HepG2 (cell line): Measurements from ENCODE around the gene FBXO28. TPM values are rescaled to one million over a fixed set of nuclear protein-coding genes. Genes with fewer than 3 reads are reported as not detected.
A peak's percentile ranks its signal among the peaks of the same experiment; 100 is the strongest.

Experiments used
- ATAC-seq: fragments of 200-7000 bp; cut with Tn5 transposase; 3 replicates; pipeline ENCODE4 v1.9.1; 2020; ENCODE audit warnings: mild to moderate bottlenecking, moderate library complexity
- BruUV-seq: library from RNA; stranded (reverse); fragments of 400-500 nt; replicated peaks from 2 replicates; lab custom pipeline; 2021; lab: Mats Ljungman, UMichigan
- CTCF ChIA-PET: fragments of 300-600 bp; formaldehyde crosslinking; extraction: SDS; loops from one replicate; lab custom pipeline; 2021; ENCODE audit warnings: low total read pairs, inconsistent platforms, low intra/inter-chr PET ratio; lab: Yijun Ruan, JAX
- POLR2A ChIA-PET: fragments of 350-600 bp; sonication (Branson Sonifier 250); formaldehyde crosslinking; loops from one replicate; lab custom pipeline; 2020; ENCODE audit warnings: antibody characterized with exemption, inconsistent platforms; lab: Yijun Ruan, JAX
- DNase-seq: peaks from one replicate; pipeline ENCODE4 v3.0.0-alpha.2; 2015; ENCODE audit warnings: low spot score
- FAIRE-seq: peaks from 3 replicates; lab custom pipeline; 2011; peaks lifted over from hg19 to GRCh38; lab: Jason Lieb, UNC
- H2AFZ ChIP-seq: one replicate; pipeline ENCODE4 v1.6.1; 2011; ENCODE audit warnings: low read length, inconsistent platforms
- H3K27ac ChIP-seq: fragments of 300-600 bp; 3 replicates; pipeline ENCODE4 v1.8.0; 2011; ENCODE audit warnings: mixed run types, mild to moderate bottlenecking, mixed read lengths, low read length, inconsistent platforms; ENCODE audit not compliant: insufficient read depth; ENCODE audit errors: extremely low read length
- H3K27me3 ChIP-seq, 2 experiments: fragments of 200-600 bp in 1 of 2; 2 replicates in 1 of 2; 3 replicates in 1 of 2; pipeline versions ENCODE4 v1.6.0 to v1.8.0; 2011; ENCODE audit warnings: low read length in 2 of 2, mild to moderate bottlenecking in 2 of 2, moderate library complexity in 2 of 2, inconsistent platforms in 1 of 2; ENCODE audit not compliant: insufficient read depth in 2 of 2, control insufficient read depth in 1 of 2
- H3K36me3 ChIP-seq, 2 experiments: fragments of 200-600 bp in 1 of 2; replicated peaks in 1 of 2; 2 replicates in 1 of 2; 3 replicates in 1 of 2; pipeline versions ENCODE4 v1.5.1 to v1.8.0; 2011; ENCODE audit warnings: low read length in 2 of 2, inconsistent platforms in 1 of 2; ENCODE audit not compliant: insufficient read depth in 2 of 2, control insufficient read depth in 1 of 2
- H3K4me1 ChIP-seq: 2 replicates; pipeline ENCODE4 v1.5.1; 2012; ENCODE audit warnings: low read length, inconsistent platforms; ENCODE audit not compliant: insufficient read depth
- H3K4me2 ChIP-seq: 2 replicates; pipeline ENCODE4 v1.6.0; 2011; ENCODE audit warnings: low read depth, low read length, inconsistent platforms
- H3K4me3 ChIP-seq, 3 experiments: fragments of 200-600 bp in 1 of 3; sonication (generic), shearing (Covaris generic) in 1 of 3; replicated peaks in 1 of 3; 2 replicates each; pipeline ENCODE4 v1.5.1; 2011 to 2016; ENCODE audit warnings: low read length in 3 of 3, inconsistent platforms in 2 of 3, low read depth in 2 of 3, mild to moderate bottlenecking in 2 of 3, control low read depth in 1 of 3, mixed read lengths in 1 of 3; ENCODE audit not compliant: insufficient read depth in 1 of 3
- H3K79me2 ChIP-seq: one replicate; pipeline ENCODE4 v1.6.1; 2011; ENCODE audit warnings: low read length, inconsistent platforms; ENCODE audit not compliant: insufficient read depth
- H3K9ac ChIP-seq: 2 replicates; pipeline ENCODE4 v1.6.0; 2011; ENCODE audit warnings: mild to moderate bottlenecking, low read depth, low read length, inconsistent platforms; ENCODE audit not compliant: insufficient read depth
- H3K9me3 ChIP-seq: 2 replicates; pipeline ENCODE4 v1.5.1; 2012; ENCODE audit warnings: mild to moderate bottlenecking, low read length
- H4K20me1 ChIP-seq: 2 replicates; pipeline ENCODE4 v1.6.0; 2011; ENCODE audit warnings: inconsistent platforms, mild to moderate bottlenecking, low read length, moderate library complexity; ENCODE audit not compliant: insufficient read depth
- E2F2 ChIP-seq: sonication (generic); formaldehyde crosslinking; IDR thresholded peaks from 2 replicates; pipeline ENCODE4 v1.4.0; 2020; ENCODE audit warnings: missing genetic modification reagents, borderline replicate concordance
- FOXM1 ChIP-seq: sonication (generic); formaldehyde crosslinking; IDR thresholded peaks from 2 replicates; pipeline ENCODE4 v1.5.0; 2020; ENCODE audit warnings: missing genetic modification reagents
- KDM2A ChIP-seq: sonication (generic); formaldehyde crosslinking; IDR thresholded peaks from 2 replicates; pipeline ENCODE4 v1.4.0; 2020; ENCODE audit warnings: low read depth, missing genetic modification reagents, borderline replicate concordance
- MLLT10 ChIP-seq: sonication (generic); formaldehyde crosslinking; IDR thresholded peaks from 2 replicates; pipeline ENCODE4 v1.4.0; 2020; ENCODE audit warnings: missing genetic modification reagents
- PATZ1 ChIP-seq: sonication (generic); formaldehyde crosslinking; IDR thresholded peaks from 2 replicates; pipeline ENCODE4 v1.4.0; 2020; ENCODE audit warnings: missing genetic modification reagents
- PAXIP1 ChIP-seq: sonication (generic); formaldehyde crosslinking; conservative IDR thresholded peaks from 2 replicates; pipeline ENCODE4 v1.4.0; 2020; ENCODE audit warnings: mild to moderate bottlenecking, missing genetic modification reagents, moderate library complexity
- SMAD3 ChIP-seq: sonication (generic); formaldehyde crosslinking; IDR thresholded peaks from 2 replicates; pipeline ENCODE4 v1.4.0; 2020; ENCODE audit warnings: missing genetic modification reagents
- TEAD3 ChIP-seq: optimal IDR thresholded peaks from 2 replicates; pipeline ENCODE3; 2016; ENCODE audit warnings: borderline replicate concordance
- ZFP36 ChIP-seq: fragments of 150-350 bp; IDR thresholded peaks from 2 replicates; pipeline ENCODE4 v1.6.1; 2018; ENCODE audit warnings: borderline replicate concordance, low read length, low read depth; ENCODE audit not compliant: partially characterized antibody
- ZNF326 ChIP-seq: sonication (generic); formaldehyde crosslinking; IDR thresholded peaks from 2 replicates; pipeline ENCODE4 v1.4.0; 2020; ENCODE audit warnings: missing genetic modification reagents, borderline replicate concordance
- ZNF335 ChIP-seq: sonication (generic); formaldehyde crosslinking; IDR thresholded peaks from 2 replicates; pipeline ENCODE4 v1.4.0; 2020; ENCODE audit warnings: missing genetic modification reagents
- ZNF839 ChIP-seq: sonication (generic); formaldehyde crosslinking; IDR thresholded peaks from 2 replicates; pipeline ENCODE4 v1.4.0; 2020; ENCODE audit warnings: missing genetic modification reagents, mild to moderate bottlenecking, borderline replicate concordance
- ZUFSP ChIP-seq: sonication (generic); formaldehyde crosslinking; IDR thresholded peaks from 2 replicates; pipeline ENCODE4 v1.9.0; 2021; ENCODE audit warnings: missing genetic modification reagents, mild to moderate bottlenecking, borderline replicate concordance
- WGBS: methylation state at CpG from one replicate; pipeline ENCODE4 v1.1.6; 2017; ENCODE audit warnings: low lambda C conversion rate; 5-methylcytosine and 5-hydroxymethylcytosine counted together
- in situ Hi-C: cut with HindIII; loops from 2 replicates; pipeline ENCODE4 v1.10.0; 2017; ENCODE audit warnings: low pct_unique_long_range_greater_than_20kb; ENCODE audit not compliant: extremely low pct_ligation_motif_present
- intact Hi-C: fragments of 100-400 bp; cut with micrococcal nuclease; formaldehyde crosslinking; loops from one replicate; pipeline ENCODE4 v1.10.0; 2022; ENCODE audit not compliant: unreplicated experiment
- polyA plus RNA-seq, 8 experiments: library from polyadenylated mRNA; depleted of rRNA in 3 of 8; stranded (reverse) in 7 of 8; unstranded in 1 of 8; fragments of >200 nt; fragmentation: Illumina TruSeq in 4 of 8; extraction: Trizol in 4 of 8; gene quantifications; 2 replicates each; pipeline versions ENCODE4 v1.2.1 to v1.2.3, GENCODE V29; 2011 to 2016; ENCODE audit warnings: low read depth in 4 of 8, missing spikeins in 1 of 8, mixed read lengths in 1 of 8; ENCODE audit not compliant: insufficient read depth in 1 of 8
- total RNA-seq, 5 experiments: library from RNA; depleted of rRNA; stranded (reverse); fragments of >200 nt; fragmentation: Illumina TruSeq; extraction: Trizol; gene quantifications; 2 replicates each; pipeline ENCODE4 v1.2.3, GENCODE V29; 2016; ENCODE audit warnings: low read depth in 1 of 5

Gene FBXO28
- total and polyA plus RNA-seq, 2 of the 13 experiments (the other 11 are each of a cell fraction or from before 2014, with no cell fraction given): 8.5 to 29.1 TPM

- no peak for TF ChIP-seq E2F2
- no peak for TF ChIP-seq FOXM1
- TF ChIP-seq KDM2A (CRISPR knock-in tag): no peak
- no peak for TF ChIP-seq ZNF839 (CRISPR knock-in tag)
- TF ChIP-seq ZUFSP (CRISPR knock-in tag): no peak
- no peak for TF ChIP-seq ZNF326 (CRISPR knock-in tag)
- no peak for TF ChIP-seq ZFP36
- TF ChIP-seq, all 625 proteins: peak for 0
Observed at GRCh38 chr1:224199679-224200078, 85.8 kb downstream of the FBXO28 start (continued).

- no peaks in the 10 kb centered on the region for H3K9me3 ChIP-seq
- H3K36me3 ChIP-seq: no peaks in the 10 kb centered on the region
- no peaks in the 10 kb centered on the region for H3K79me2 ChIP-seq
- H4K20me1 ChIP-seq: no peaks in the 10 kb centered on the region
- in situ Hi-C loops: no loop called here
- intact Hi-C loops: no loop called here
- FAIRE-seq (peak; percentile 32), DNase-seq (peak; percentile 10), ATAC-seq (peak; percentile 49)
- H2AFZ ChIP-seq: no peak overlapping the region
- no peak overlapping the region for H3K4me2 ChIP-seq
- WGBS: 4% methylated on average over 4 of the region's 5 CpGs
- no peak overlapping the region for H3K9ac ChIP-seq
- BruUV-seq: no TSS peak
- H3K4me3 ChIP-seq: no peak overlapping the region
- CTCF ChIA-PET: no interaction called here
- H3K27me3 ChIP-seq: no peaks in the 10 kb centered on the region
- POLR2A ChIA-PET: no interaction called here
- H3K4me1 ChIP-seq: peaks cover 57% of the 10 kb centered on the region
- no peak overlapping the region for H3K27ac ChIP-seq
- TF ChIP-seq ZNF335 (CRISPR knock-in tag): no peak
- peak; percentile 53; the same call in 1 of the 2 replicates for TF ChIP-seq PATZ1 (CRISPR knock-in tag)
- peak; percentile 18 for TF ChIP-seq TEAD3 (CRISPR knock-in tag)
- no peak for TF ChIP-seq PAXIP1 (CRISPR knock-in tag)
- no peak for TF ChIP-seq SMAD3 (CRISPR knock-in tag)
- TF ChIP-seq MLLT10 (CRISPR knock-in tag): no peak
Observed at GRCh38 chr1:224201383-224201782, 87.5 kb downstream of the FBXO28 start.
